ENCODE results near the gene YOD1. TPM values are rescaled to one million over a fixed set of nuclear protein-coding genes. Genes with fewer than 3 reads are reported as not detected.
A peak's percentile ranks its signal among the peaks of the same experiment; 100 is the strongest.

YOD1 gene
- total and polyA plus RNA-seq, 2 of the 13 experiments (the other 11 are each of a cell fraction or from before 2014, with no cell fraction given): 3.4 to 9.1 TPM

GRCh38 chr1:207050480-207051190 lies 373 bp downstream of the YOD1 start (continued):
- TF ChIP-seq SKIL (CRISPR knock-in tag; IDR thresholded peaks at IDR 0.05; ENCODE audit: borderline replicate concordance): no peak
- peak; percentile 69 for TF ChIP-seq HDAC1 (CRISPR knock-in tag; IDR thresholded peaks at IDR 0.05)
- TF ChIP-seq CTCF (CRISPR knock-in tag; IDR thresholded peaks at IDR 0.05): no peak; the same call in 1 of the 2 replicates
- TF ChIP-seq ZNF749 (CRISPR knock-in tag; IDR thresholded peaks at IDR 0.05; ENCODE audit: borderline replicate concordance): peak; percentile 28; the same call in 1 of the 2 replicates
- TF ChIP-seq MBD4 (IDR thresholded peaks at IDR 0.05; ENCODE audit: borderline replicate concordance, low read length): no peak
- no peak for TF ChIP-seq MTA3 (CRISPR knock-in tag; IDR thresholded peaks at IDR 0.05)
- 0 out of 2 replicates have a peak, but pooled peaks have one; percentile 51 for TF ChIP-seq PCBP1 (IDR thresholded peaks at IDR 0.05; ENCODE audit: borderline replicate concordance, low read depth, low read length)
- no peak for TF ChIP-seq THYN1 (CRISPR knock-in tag; IDR thresholded peaks at IDR 0.05; ENCODE audit: borderline replicate concordance, low read depth)
- no peak; the same call in 1 of the 2 replicates for TF ChIP-seq RXRA (CRISPR knock-in tag; IDR thresholded peaks at IDR 0.05)
- TF ChIP-seq KDM3A (CRISPR knock-in tag; IDR thresholded peaks at IDR 0.05; ENCODE audit: low read depth): no peak
- peak; percentile 61; the same call in 1 of the 2 replicates for TF ChIP-seq ZNF558 (CRISPR knock-in tag; IDR thresholded peaks at IDR 0.05; ENCODE audit: borderline replicate concordance)
- no peak for TF ChIP-seq RXRB (CRISPR knock-in tag; IDR thresholded peaks at IDR 0.05; ENCODE audit: borderline replicate concordance)
- TF ChIP-seq HOXA5 (CRISPR knock-in tag; IDR thresholded peaks at IDR 0.05): no peak
- TF ChIP-seq ZNF766 (CRISPR knock-in tag; IDR thresholded peaks at IDR 0.05; ENCODE audit: borderline replicate concordance): 0 out of 2 replicates have a peak, but pooled peaks have one; percentile 52
- no peak for TF ChIP-seq ZSCAN31 (CRISPR knock-in tag; IDR thresholded peaks at IDR 0.05; ENCODE audit: low read depth)
- TF ChIP-seq CSRNP2 (CRISPR knock-in tag; conservative IDR thresholded peaks at IDR 0.05; ENCODE audit: low read depth): no peak
- TF ChIP-seq NFYB (CRISPR knock-in tag; IDR thresholded peaks at IDR 0.05): no peak
- TF ChIP-seq NFE2L1 (CRISPR knock-in tag; IDR thresholded peaks at IDR 0.05; ENCODE audit: borderline replicate concordance): no peak
- no peak for TF ChIP-seq CBX5 (CRISPR knock-in tag; IDR thresholded peaks at IDR 0.05; ENCODE audit: borderline replicate concordance)
- no peak for TF ChIP-seq CERS6 (CRISPR knock-in tag; IDR thresholded peaks at IDR 0.05)
- no peak for TF ChIP-seq RCOR2 (CRISPR knock-in tag; IDR thresholded peaks at IDR 0.05)
